HG03108 (cell line): Measurements from ENCODE around the gene EPHA1.
A peak's percentile ranks its signal among the peaks of the same experiment; 100 is the strongest.

Experiments
- ATAC-seq: cut with Tn5 transposase; IDR thresholded peaks from one replicate; pipeline ENCODE4 v1.9.1; 2021; ENCODE audit warnings: moderate library complexity; ENCODE audit not compliant: unreplicated experiment

Gene EPHA1

DNA sequence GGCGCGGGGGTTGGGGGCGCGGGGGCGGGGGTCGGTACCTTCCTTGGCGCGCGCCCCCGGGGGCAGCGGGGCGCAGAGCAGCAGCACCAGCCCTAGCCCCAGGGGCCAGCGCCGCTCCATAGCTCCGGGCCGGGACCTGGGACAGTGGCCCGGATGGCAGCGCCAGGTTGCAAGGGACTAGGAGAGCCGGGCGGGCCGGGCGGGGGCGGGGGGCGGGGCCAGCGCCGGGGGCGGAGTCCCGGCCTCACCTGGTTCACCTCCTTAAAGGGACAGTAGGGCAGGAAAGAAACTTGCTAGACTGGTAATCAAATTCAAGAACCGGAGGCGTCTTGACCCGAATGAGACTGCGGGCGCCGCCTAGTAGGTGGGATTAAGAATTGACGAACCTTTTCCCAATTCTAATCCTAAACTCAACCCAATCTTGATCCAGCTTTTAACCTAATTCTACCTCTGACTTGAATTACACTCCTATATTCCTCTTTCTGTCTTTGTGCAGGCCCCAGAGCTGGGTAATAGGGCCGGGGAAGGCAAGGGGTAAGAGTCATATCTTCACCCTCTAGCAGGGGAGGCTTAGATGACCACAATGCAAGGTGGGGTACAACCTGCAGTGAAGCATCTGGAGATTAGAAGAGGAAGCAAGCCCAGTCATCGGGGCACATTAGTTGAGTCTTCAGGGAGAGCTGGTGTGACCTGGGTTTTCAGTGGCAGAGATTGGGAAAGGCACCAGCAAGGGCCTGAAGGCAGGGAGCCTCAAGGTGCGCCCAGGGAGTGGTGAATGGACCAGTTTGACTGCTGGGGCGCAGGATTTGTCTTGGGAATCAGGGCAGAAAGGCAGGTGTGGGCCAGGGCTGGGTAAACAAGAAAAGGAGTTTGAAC, at the start of gene EPHA1:
Gene EPHA1 (minus strand): TSS at position 171 of the 876 bp plus-strand sequence. CDS start 51 bp downstream, at position 120.
- no peak for ATAC-seq

- ATAC-seq, result no peak
Measured at GRCh38 chr7:143458263-143458662, 49.6 kb upstream of the EPHA1 start.

GRCh38 chr7:143456992-143457793, 48.5 kb upstream of the EPHA1 start:
- ATAC-seq, result no peak

GRCh38 chr7:143455942-143456341, 47.3 kb upstream of the EPHA1 start:
- ATAC-seq, result no peak

- no peak for ATAC-seq
Measured at GRCh38 chr7:143455491-143455890, 46.8 kb upstream of the EPHA1 start.

GRCh38 chr7:143454091-143454680, 45.5 kb upstream of the EPHA1 start:
- ATAC-seq, result no peak

- ATAC-seq, result no peak
Measured at GRCh38 chr7:143452495-143452894, 43.8 kb upstream of the EPHA1 start.

GRCh38 chr7:143451746-143452145, 43.1 kb upstream of the EPHA1 start:
- no peak for ATAC-seq

DNA sequence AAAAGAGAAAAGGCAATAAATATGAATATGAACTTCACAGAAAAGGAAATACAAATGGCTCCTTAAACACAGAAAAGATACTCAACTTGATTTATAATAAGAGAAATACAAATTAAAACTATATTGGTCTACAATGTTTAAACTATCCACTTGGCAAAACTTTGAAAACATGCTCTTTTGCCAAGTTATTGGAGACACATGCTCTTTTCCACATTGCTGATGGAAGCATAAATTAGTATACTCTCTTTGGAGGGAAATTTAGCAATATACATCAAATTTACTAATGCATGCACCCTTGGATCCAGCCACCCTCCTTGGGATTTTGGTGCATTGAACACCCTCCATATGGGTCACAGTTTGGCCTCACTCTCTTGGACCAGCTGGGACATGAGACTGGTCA, 42.5 kb upstream of the EPHA1 start:
- no peak for ATAC-seq

GRCh38 chr7:143449793-143450192, 41.1 kb upstream of the EPHA1 start:
- ATAC-seq, result no peak

- no peak for ATAC-seq
Measured at GRCh38 chr7:143448429-143448828, 39.8 kb upstream of the EPHA1 start.

- no peak for ATAC-seq
Measured at GRCh38 chr7:143447466-143447865, 38.8 kb upstream of the EPHA1 start.

DNA sequence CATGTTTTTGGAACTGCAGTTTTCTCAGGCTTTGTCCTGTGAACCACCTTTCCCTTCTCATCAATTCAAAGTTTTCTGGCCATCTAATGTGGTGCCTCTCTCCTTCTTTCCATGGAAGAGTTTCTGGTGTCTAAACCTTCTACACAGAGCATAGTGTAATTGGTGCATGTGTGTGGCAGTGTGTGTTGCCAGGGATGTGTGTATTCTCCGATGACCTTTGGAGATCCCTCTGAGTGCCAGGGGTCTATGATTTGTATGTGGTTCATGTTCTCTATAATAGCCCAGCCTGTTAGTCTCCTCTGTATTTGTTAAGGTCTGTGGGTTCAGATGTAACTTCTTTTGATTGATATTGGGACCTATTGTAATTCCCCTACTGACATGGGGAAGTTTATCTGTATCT, 36.1 kb upstream of the EPHA1 start:
- ATAC-seq, result no peak

DNA sequence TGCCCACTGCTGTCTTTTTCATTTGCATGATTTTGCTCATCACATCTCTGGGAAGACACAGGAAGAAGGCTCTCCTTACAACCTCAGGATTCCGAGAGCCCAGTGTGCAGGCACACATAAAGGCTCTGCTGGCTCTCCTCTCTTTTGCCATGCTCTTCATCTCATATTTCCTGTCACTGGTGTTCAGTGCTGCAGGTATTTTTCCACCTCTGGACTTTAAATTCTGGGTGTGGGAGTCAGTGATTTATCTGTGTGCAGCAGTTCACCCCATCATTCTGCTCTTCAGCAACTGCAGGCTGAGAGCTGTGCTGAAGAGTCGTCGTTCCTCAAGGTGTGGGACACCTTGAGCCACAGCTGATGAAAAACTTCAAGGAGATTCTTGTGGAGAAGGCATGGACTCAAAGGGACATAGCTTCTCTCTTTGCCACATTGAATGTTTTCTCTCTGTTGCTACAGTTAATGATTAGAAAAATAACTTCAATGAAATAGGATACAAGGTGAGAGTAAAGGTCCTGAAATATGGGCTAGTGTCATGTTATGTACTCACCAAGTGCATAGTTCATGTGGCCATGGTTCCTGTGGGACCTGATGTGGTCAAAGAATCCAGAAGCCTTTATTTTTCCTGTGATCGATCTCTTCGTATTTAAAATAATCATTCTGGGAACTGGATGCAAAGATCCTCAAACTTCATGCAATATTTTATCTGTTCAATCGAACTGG, 35.6 kb upstream of the EPHA1 start:
- no peak for ATAC-seq

- no peak for ATAC-seq
Measured at GRCh38 chr7:143443153-143443552, 34.5 kb upstream of the EPHA1 start, which contains the start of gene TAS2R60. TSS of gene TAS2R60 (plus strand) at chr7:143443453. CDS start at chr7:143443453, 0 bp downstream.

GRCh38 chr7:143439866-143440265, 31.2 kb upstream of the EPHA1 start:
- ATAC-seq, result no peak

DNA sequence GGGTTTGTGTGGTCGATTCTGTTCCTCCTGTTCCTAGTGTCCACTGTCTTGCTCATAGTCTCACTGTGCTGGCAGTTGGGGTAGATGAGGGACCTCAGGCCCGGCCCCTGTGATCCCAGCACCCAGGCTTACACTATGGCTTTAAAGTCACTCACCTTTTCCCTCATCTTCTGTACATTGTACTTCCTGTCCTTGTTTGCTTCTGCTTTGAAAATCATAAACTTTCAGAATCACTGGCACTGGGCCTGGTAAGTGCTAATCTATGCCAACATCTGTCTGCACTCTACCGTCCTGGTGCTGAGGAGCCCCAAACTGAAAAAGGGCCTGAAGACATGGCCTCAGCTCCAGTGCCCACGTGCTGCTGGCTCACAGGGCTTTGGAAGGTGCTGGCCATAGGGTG, 28.9 kb upstream of the EPHA1 start:
- ATAC-seq, result no peak

DNA sequence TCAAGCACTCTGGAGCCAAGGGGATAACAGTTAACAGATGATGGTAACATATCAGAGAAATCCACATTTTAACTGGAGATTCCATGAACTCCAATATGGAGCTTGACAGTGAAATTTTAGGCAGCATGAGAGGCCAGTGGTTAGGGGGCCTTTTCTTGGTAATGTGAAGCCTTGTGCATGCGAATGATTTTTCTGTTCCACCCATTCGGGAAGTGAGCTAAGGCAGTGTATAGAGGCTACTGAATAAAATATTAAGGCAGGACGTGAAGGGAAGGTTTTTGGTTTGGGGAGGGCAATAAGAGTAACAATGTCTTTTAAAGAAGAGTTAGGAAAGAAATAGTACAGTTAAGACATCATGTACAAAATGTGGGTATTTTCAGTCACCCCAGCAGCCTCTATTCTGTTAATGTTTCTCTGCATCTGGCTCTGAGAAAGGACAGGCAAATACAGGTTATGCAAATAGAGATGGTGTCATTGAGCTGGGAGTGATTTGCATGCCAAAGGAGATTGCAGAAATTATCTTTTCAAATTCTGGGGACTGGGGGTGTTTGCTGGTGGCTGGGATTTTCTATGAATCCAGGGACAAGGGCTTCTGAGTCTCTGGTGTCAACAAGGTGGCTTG, 27.8 kb upstream of the EPHA1 start:
- ATAC-seq, result peak; percentile 72

- no peak for ATAC-seq
Measured at GRCh38 chr7:143435266-143435665, 26.6 kb upstream of the EPHA1 start.

- ATAC-seq, result no peak
Measured at GRCh38 chr7:143434660-143435059, 26.0 kb upstream of the EPHA1 start.
